GM21619 (cell line): ENCODE data around the gene IER5.

ENCODE experiments used
- ATAC-seq: cut with Tn5 transposase; IDR thresholded peaks from one replicate; pipeline ENCODE4 v1.9.1; 2021; ENCODE audit not compliant: unreplicated experiment

IER5 gene

GRCh38 chr1:181076852-181077251 is 11.6 kb upstream of the IER5 start:
- ATAC-seq, result no peak

GRCh38 chr1:181077576-181078242 is 10.8 kb upstream of the IER5 start:
- ATAC-seq, result no peak

- no peak for ATAC-seq
Measured at GRCh38 chr1:181079382-181079781, 9.1 kb upstream of the IER5 start.

- ATAC-seq, result no peak
Measured at GRCh38 chr1:181079920-181080319, 8.6 kb upstream of the IER5 start.

GRCh38 chr1:181080556-181080955 is 7.9 kb upstream of the IER5 start:
- ATAC-seq, result no peak

- no peak for ATAC-seq
Measured at GRCh38 chr1:181081395-181081794, 7.1 kb upstream of the IER5 start.

- ATAC-seq, result no peak
Measured at GRCh38 chr1:181083842-181084605, 4.5 kb upstream of the IER5 start.

- no peak for ATAC-seq
Measured at GRCh38 chr1:181084606-181084969, 3.9 kb upstream of the IER5 start.

- ATAC-seq, result no peak
Measured at GRCh38 chr1:181086091-181086490, 2.4 kb upstream of the IER5 start.

- no peak for ATAC-seq
Measured at GRCh38 chr1:181086926-181087325, 1.6 kb upstream of the IER5 start.

GRCh38 chr1:181087400-181087901 is 1.0 kb upstream of the IER5 start:
- ATAC-seq, result no peak

GRCh38 chr1:181089017-181089675 is 646 bp downstream of the IER5 start:
- ATAC-seq, result peak; percentile 3

- ATAC-seq, result peak; percentile 35
Measured at GRCh38 chr1:181089676-181090544, 1.4 kb downstream of the IER5 start.

- ATAC-seq, result no peak
Measured at GRCh38 chr1:181090641-181091126, 2.2 kb downstream of the IER5 start.

- no peak for ATAC-seq
Measured at GRCh38 chr1:181091309-181092040, 3.0 kb downstream of the IER5 start.

GRCh38 chr1:181092056-181092455 is 3.6 kb downstream of the IER5 start:
- no peak for ATAC-seq

GRCh38 chr1:181092883-181093458 is 4.5 kb downstream of the IER5 start:
- no peak for ATAC-seq

GRCh38 chr1:181094416-181095212 is 6.1 kb downstream of the IER5 start:
- no peak for ATAC-seq

GRCh38 chr1:181095260-181095659 is 6.8 kb downstream of the IER5 start:
- ATAC-seq, result no peak
